OCI-LY7 (cell line): Measurements from ENCODE around the gene IGSF9.

ENCODE experiments used
- EZH2phosphoT487 ChIP-seq: fragments of 200-600 bp; sonication (generic); IDR thresholded peaks from 2 replicates; pipeline ENCODE4 v1.6.1; 2018; ENCODE audit warnings: low read depth, borderline replicate concordance, mild to moderate bottlenecking, mixed run types, antibody characterized with exemption, low read length, moderate library complexity, mixed read lengths
- TF ChIP-seq, protein P1 (sequence below): fragments of 200-600 bp; sonication (generic); conservative IDR thresholded peaks from 2 replicates; pipeline ENCODE4 v1.5.1; 2014; ENCODE audit warnings: mild to moderate bottlenecking, antibody characterized with exemption, low read length, moderate library complexity, mixed read lengths

DNA sequence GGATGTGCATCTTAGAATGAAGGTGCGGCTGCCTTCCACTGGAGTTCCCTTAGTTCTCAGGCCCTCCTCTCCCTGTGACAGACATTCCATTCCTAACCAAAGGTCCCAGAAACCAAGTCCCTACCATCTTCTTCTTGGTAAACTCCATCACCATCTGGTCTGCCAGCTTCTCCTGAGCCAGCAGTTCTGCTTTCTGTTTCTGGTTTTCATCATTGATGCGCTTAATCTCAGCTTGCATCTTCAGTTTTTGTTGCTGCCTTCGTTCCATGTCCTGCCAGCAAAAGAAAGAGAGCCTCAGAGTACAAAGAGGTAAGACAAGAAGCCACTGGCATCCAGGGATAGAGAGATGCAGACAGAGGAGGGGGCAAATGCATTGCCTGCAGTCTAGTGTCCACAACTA lies 65.0 kb downstream of the IGSF9 start:
- TF ChIP-seq, protein P1, sequence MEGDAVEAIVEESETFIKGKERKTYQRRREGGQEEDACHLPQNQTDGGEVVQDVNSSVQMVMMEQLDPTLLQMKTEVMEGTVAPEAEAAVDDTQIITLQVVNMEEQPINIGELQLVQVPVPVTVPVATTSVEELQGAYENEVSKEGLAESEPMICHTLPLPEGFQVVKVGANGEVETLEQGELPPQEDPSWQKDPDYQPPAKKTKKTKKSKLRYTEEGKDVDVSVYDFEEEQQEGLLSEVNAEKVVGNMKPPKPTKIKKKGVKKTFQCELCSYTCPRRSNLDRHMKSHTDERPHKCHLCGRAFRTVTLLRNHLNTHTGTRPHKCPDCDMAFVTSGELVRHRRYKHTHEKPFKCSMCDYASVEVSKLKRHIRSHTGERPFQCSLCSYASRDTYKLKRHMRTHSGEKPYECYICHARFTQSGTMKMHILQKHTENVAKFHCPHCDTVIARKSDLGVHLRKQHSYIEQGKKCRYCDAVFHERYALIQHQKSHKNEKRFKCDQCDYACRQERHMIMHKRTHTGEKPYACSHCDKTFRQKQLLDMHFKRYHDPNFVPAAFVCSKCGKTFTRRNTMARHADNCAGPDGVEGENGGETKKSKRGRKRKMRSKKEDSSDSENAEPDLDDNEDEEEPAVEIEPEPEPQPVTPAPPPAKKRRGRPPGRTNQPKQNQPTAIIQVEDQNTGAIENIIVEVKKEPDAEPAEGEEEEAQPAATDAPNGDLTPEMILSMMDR, result no peak
- TF ChIP-seq EZH2phosphoT487, result no peak
